ENCODE results near the gene PRKAR2B. TPM values are rescaled to one million over a fixed set of nuclear protein-coding genes. Genes with fewer than 3 reads are reported as not detected.

PRKAR2B gene
- total and polyA plus RNA-seq, 7 donors, result 1.3 to 3.5 (median 1.7) TPM

GRCh38 chr7:107169120-107170050, 124.9 kb downstream of the PRKAR2B start:
- peaks cover 42% of the 10 kb centered on the region for H3K4me1 ChIP-seq
- H3K9me3 ChIP-seq, result no peaks in the 10 kb centered on the region
- peak; percentile 97 to 99 for DNase-seq
- intact Hi-C loops (cut with DNase I), result loop anchor here (10.0 kb wide), 2 partner anchors 705 to 885 kb away; partner anchors contain the start of gene NAMPT (in 1 of the 2)
- peak; percentile 79 to 83 (median 81) for ATAC-seq
- H3K27ac ChIP-seq, result peak overlapping the region; percentile 99
- TF ChIP-seq CTCF (IDR thresholded peaks at IDR 0.05), result peak; percentile 16
- 0 to 1% (median 1%) methylated on average over 50 to 73 of the region's 73 CpGs for WGBS, 3 donors
- no peaks in the 10 kb centered on the region for H3K27me3 ChIP-seq (ENCODE audit: insufficient read depth in 3 of 3, low read length in 2 of 3)
- no peaks in the 10 kb centered on the region for H3K36me3 ChIP-seq (ENCODE audit: insufficient read depth in 1 of 2, low read depth in 1 of 2)
- peak overlapping the region; percentile 82 for H3K4me3 ChIP-seq

- Histone ChIP-seq H3K4me3 (peak overlapping the region; percentile 82), H3K4me1 (peaks cover 50% of the 10 kb centered on the region), H3K36me3 (ENCODE audit: insufficient read depth in 1 of 2, low read depth in 1 of 2) (no peaks in the 10 kb centered on the region), H3K27me3 (ENCODE audit: insufficient read depth in 3 of 3, low read length in 2 of 3) (no peaks in the 10 kb centered on the region), H3K27ac (peak overlapping the region; percentile 99), H3K9me3 (no peaks in the 10 kb centered on the region)
- ATAC-seq, result no peak
- intact Hi-C loops (cut with DNase I), result loop anchor here in 1 of 2 donors (10.0 kb wide), 1 partner anchor 705 kb away; no protein-coding TSS in a partner anchor
- WGBS, 3 donors, result 9 to 11% (median 10%) methylated on average over 13 of the region's 13 CpGs
- no peak for DNase-seq
- no peak for TF ChIP-seq CTCF (IDR thresholded peaks at IDR 0.05)
Measured at GRCh38 chr7:107170051-107170915, 125.8 kb downstream of the PRKAR2B start.

GRCh38 chr7:107171496-107171895, 127.0 kb downstream of the PRKAR2B start:
- 86 to 91% (median 86%) methylated on average over 12 of the region's 12 CpGs for WGBS, 3 donors
- Histone ChIP-seq H3K4me1 (peaks cover 55% of the 10 kb centered on the region), H3K36me3 (ENCODE audit: insufficient read depth in 1 of 2, low read depth in 1 of 2) (no peaks in the 10 kb centered on the region), H3K27ac (peak overlapping the region; percentile 99), H3K4me3 (peak overlapping the region; percentile 27), H3K9me3 (no peaks in the 10 kb centered on the region), H3K27me3 (ENCODE audit: insufficient read depth in 3 of 3, low read length in 2 of 3) (no peaks in the 10 kb centered on the region)
- no peak for TF ChIP-seq CTCF (IDR thresholded peaks at IDR 0.05)
- intact Hi-C loops (cut with DNase I), result loop anchor here in 1 of 2 donors (10.0 kb wide), 1 partner anchor 703 kb away; no protein-coding TSS in a partner anchor
- DNase-seq, result no peak
- ATAC-seq, result no peak

- Histone ChIP-seq H3K9me3 (no peaks in the 10 kb centered on the region), H3K27ac (peak overlapping the region; percentile 99), H3K4me3 (no peak overlapping the region), H3K36me3 (ENCODE audit: insufficient read depth in 1 of 2, low read depth in 1 of 2) (no peaks in the 10 kb centered on the region), H3K4me1 (peaks cover 65% of the 10 kb centered on the region), H3K27me3 (ENCODE audit: insufficient read depth in 3 of 3, low read length in 2 of 3) (no peaks in the 10 kb centered on the region)
- intact Hi-C loops (cut with DNase I), result loop anchor here in 1 of 2 donors (10.0 kb wide), 1 partner anchor 702 kb away; no protein-coding TSS in a partner anchor
- DNase-seq (no peak), ATAC-seq (no peak)
- 74 to 86% (median 78%) methylated on average over 4 of the region's 4 CpGs for WGBS, 3 donors
- no peak for TF ChIP-seq CTCF (IDR thresholded peaks at IDR 0.05)
Measured at GRCh38 chr7:107172276-107173032, 127.9 kb downstream of the PRKAR2B start.

Measured in psoas muscle (tissue), 8 donors.